ENCODE data around the gene PRCD. TPM values are rescaled to one million over a fixed set of nuclear protein-coding genes. Genes with fewer than 3 reads are reported as not detected.
A peak's percentile ranks its signal among the peaks of the same experiment; 100 is the strongest.
"Not testable (repeated sequence)": the region's sequence is repeated elsewhere in the genome, so short reads cannot be mapped to it uniquely, and the experiment has no call there.

Gene PRCD
- total RNA-seq, 2 donors from 2014 or later = 0.52 to 4.6 TPM

GRCh38 chr17:76515274-76515949 is 24.4 kb upstream of the PRCD start:
- ATAC-seq (peak; percentile 62), DNase-seq (peak; percentile 47 to 80 (median 52))
- Histone ChIP-seq H3K27me3 (no peaks in the 10 kb centered on the region), H3K9me3 (no peaks in the 10 kb centered on the region), H3K27ac (peak overlapping the region in 2 of 4 donors; percentile 43 to 63), H3K4me1 (peaks cover 7% of the 10 kb centered on the region), H3K36me3 (replicated peaks in 1 of 2; ENCODE audit: insufficient read depth in 1 of 2, low read depth in 2 of 2) (no peaks in the 10 kb centered on the region), H3K4me3 (no peak overlapping the region)
- intact Hi-C loops (cut with DNase I) = loop anchor here (10.0 kb wide), 1 partner anchor 211 kb away; the partner anchor contains the start of gene QRICH2
- TF ChIP-seq CTCF (IDR thresholded peaks at IDR 0.05) (no peak), POLR2A (IDR thresholded peaks at IDR 0.05) (peak in 1 of 3 donors; percentile 33)
- 53 to 67% methylated on average over 22 of the region's 22 CpGs for WGBS, 2 donors

GRCh38 chr17:76517638-76518038 is 22.2 kb upstream of the PRCD start:
- ATAC-seq (no peak), DNase-seq (no peak)
- Histone ChIP-seq H3K9me3 (no peaks in the 10 kb centered on the region), H3K4me1 (no peaks in the 10 kb centered on the region), H3K36me3 (replicated peaks in 1 of 2; ENCODE audit: insufficient read depth in 1 of 2, low read depth in 2 of 2) (no peaks in the 10 kb centered on the region), H3K27me3 (peaks cover 0 to 3% of the 10 kb centered on the region in 2 donors), H3K4me3 (no peak overlapping the region), H3K27ac (no peak overlapping the region)
- TF ChIP-seq CTCF (IDR thresholded peaks at IDR 0.05) (no peak), POLR2A (IDR thresholded peaks at IDR 0.05) (no peak)
- 87 to 98% methylated on average over 5 to 11 of the region's 11 CpGs for WGBS, 2 donors
- intact Hi-C loops (cut with DNase I) = loop anchor here (10.0 kb wide), 1 partner anchor 213 kb away; the partner anchor contains the start of gene QRICH2

GRCh38 chr17:76519048-76519966 is 20.5 kb upstream of the PRCD start:
- WGBS, 2 donors = 61 to 68% methylated on average over 13 to 14 of the region's 15 CpGs
- Histone ChIP-seq H3K4me3 (no peak overlapping the region), H3K27ac (no peak overlapping the region), H3K9me3 (no peaks in the 10 kb centered on the region), H3K36me3 (replicated peaks in 1 of 2; ENCODE audit: insufficient read depth in 1 of 2, low read depth in 2 of 2) (no peaks in the 10 kb centered on the region), H3K4me1 (peaks cover 11% of the 10 kb centered on the region), H3K27me3 (peaks cover 0 to 4% of the 10 kb centered on the region in 2 donors)
- DNase-seq = no peak
- intact Hi-C loops (cut with DNase I) = loop anchor here (10.0 kb wide), 1 partner anchor 215 kb away; the partner anchor contains the start of gene QRICH2
- no peak for ATAC-seq
- TF ChIP-seq POLR2A (IDR thresholded peaks at IDR 0.05) (no peak), CTCF (IDR thresholded peaks at IDR 0.05) (no peak)

- Histone ChIP-seq H3K36me3 (replicated peaks in 1 of 2; ENCODE audit: insufficient read depth in 1 of 2, low read depth in 2 of 2) (no peaks in the 10 kb centered on the region), H3K27me3 (peaks cover 0 to 4% of the 10 kb centered on the region in 2 donors), H3K4me1 (peaks cover 23% of the 10 kb centered on the region), H3K9me3 (no peaks in the 10 kb centered on the region), H3K27ac (no peak overlapping the region), H3K4me3 (no peak overlapping the region)
- ATAC-seq = no peak
- no peak for TF ChIP-seq CTCF (IDR thresholded peaks at IDR 0.05)
- TF ChIP-seq POLR2A (IDR thresholded peaks at IDR 0.05) = no peak
- DNase-seq = no peak
- intact Hi-C loops (cut with DNase I) = loop anchor here (5.0 to 10.0 kb wide), 2 partner anchors 106 to 194 kb away; partner anchors contain the start of gene MXRA7
- 65 to 74% methylated on average over 6 to 7 of the region's 7 CpGs for WGBS, 2 donors
Measured at GRCh38 chr17:76521262-76521661, 18.6 kb upstream of the PRCD start.

- not testable (repeated sequence) for ATAC-seq; H3K9me3 ChIP-seq; H3K36me3 ChIP-seq (replicated peaks in 1 of 2; ENCODE audit: insufficient read depth in 1 of 2, low read depth in 2 of 2); H3K27ac ChIP-seq; DNase-seq; H3K27me3 ChIP-seq; H3K4me3 ChIP-seq
- H3K4me1 ChIP-seq = peaks cover 23% of the 10 kb centered on the region
- intact Hi-C loops (cut with DNase I) = loop anchor here (5.0 to 10.0 kb wide), 2 partner anchors 106 to 193 kb away; partner anchors contain the start of gene MXRA7
- 57% methylated on average over 8 to 10 of the region's 10 CpGs for WGBS, 2 donors
Measured at GRCh38 chr17:76521683-76522082, 18.2 kb upstream of the PRCD start.
